ENCODE results near the gene DHTKD1.
"Not testable (repeated sequence)": the region's sequence is repeated elsewhere in the genome, so short reads cannot be mapped to it uniquely, and the experiment has no call there.

Gene DHTKD1

DNA sequence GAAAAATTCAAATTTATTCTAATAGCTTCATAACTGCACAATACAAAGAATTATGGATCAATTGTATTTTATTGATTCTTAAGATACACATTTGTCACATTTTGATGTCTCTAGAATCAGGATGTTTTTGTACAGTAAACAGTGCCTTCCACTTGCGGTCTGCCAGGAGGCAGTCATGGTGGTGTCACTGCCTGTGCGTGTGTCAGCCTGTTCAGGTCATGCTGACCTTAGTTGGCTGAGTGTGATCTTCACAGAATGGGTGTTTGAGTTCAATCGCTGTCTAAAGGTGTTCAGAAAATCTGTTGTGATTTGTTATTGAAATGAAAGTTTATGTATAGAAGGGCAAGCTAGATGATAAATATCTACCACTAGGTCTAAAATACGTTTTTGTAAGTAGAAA, 81.4 kb downstream of the DHTKD1 start:
- DNase-seq (ENCODE audit: low read depth) = no peak

DNA sequence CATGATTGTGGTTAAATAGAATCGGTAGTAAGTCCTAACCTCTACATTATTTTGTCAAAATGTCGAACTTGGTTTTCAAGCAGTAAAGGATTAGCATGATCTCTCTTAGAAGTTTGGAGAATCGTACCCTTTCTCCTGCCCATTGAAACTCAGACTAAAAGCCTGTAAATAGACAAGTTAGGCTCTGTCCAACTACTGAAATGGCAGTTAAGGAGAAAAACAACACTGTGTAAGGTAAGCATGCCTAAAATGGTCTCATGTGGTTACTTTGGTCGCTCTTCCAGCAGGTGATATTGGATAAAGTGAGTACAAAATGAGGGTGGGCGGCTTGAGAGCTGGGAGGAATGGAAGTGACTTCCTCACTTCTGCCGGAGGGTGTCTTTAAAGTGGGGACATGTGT, 85.8 kb downstream of the DHTKD1 start:
- no peak for DNase-seq (ENCODE audit: low read depth)

DNA sequence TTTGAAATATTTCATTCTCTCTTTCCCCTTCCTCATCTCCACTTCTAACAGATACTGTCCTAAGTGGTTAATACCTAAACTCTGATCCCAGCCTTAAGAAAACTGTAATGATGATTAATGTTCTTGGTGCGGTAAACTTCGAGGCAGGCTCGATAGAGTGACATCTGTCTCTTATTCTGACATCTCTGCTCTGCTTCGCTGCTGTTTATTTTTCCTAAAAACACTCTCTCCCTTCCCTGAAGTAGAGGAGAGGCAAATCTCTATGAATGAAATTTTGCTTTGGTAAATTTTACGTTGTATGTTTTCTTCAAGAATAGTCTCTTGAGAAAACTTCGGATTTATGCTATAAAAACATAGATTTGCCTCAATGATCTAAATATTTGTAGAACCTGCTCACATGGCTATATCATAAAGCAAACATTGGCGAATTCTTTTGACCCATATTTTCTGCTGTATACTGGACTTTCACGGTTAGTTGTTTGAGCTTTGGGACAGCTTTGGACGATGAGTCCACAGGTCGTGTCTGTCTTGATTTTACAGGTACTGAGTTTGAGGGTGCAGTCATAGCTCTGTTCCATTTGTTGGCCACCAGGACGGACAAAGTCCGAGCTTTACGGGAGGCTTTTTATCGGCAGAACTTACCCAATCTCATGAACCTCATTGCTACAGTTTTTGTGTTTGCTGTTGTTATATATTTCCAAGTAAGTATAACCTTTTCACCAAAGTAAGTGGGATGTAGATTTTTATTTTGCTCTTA, 87.8 kb downstream of the DHTKD1 start:
- no peak for DNase-seq (ENCODE audit: low read depth)

DNA sequence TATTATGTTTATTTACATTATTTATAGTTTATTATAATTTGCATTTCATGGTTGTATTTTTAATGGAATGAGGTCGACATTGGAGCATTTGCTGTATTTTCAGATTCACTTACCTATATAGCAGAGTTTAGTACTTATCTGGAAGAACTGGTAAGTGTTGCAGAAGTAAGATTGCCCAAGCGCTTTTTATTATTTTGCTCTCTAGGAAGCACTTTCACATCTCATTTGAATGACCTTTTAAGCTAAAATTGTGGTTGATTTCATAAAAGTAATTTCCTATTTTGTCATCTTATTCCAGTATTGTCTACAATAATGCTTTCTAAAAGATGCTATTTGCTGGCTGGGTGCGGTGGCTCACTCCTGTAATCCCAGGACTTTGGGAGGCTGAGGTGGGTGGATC, 89.4 kb downstream of the DHTKD1 start:
- DNase-seq (ENCODE audit: low read depth) = no peak

DNA sequence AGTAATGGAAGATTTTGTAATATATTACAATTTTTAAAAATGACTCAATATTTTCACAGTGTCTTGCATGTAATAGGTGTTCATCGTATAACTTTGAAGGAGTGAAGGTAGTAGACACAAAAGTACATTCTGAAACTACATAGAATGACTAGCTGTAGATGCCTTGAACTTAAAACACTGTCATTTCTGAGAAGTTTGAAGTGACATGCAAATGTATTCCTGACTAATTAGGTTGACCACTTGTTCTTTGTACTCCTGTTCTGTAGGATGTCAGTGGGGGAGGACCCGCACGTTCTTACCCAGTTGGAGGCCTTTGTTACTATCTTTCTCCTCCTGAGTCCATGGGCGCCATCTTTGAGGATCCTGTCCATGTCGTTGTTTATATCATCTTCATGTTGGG, 91.9 kb downstream of the DHTKD1 start:
- DNase-seq (ENCODE audit: low read depth) = no peak

DNA sequence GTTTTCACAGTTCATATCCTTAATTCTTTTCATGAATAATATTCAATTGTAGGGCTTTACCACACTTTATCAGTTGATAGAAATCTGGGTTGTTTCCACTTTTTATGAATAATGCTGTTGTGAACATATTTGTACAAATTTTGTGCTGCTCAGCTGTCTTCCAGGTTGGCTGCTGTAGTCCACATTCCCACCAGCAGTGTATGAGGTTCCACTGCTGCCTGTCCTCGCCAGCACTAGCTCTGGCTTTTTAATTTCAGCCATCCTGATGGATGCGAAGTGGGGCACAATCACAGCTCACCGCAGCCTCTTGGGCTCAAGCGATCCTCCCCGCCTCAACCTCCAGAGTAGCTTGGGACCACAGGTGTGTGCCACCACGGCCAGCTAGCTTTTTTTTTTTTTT, 94.2 kb downstream of the DHTKD1 start:
- DNase-seq (ENCODE audit: low read depth) = no peak

DNA sequence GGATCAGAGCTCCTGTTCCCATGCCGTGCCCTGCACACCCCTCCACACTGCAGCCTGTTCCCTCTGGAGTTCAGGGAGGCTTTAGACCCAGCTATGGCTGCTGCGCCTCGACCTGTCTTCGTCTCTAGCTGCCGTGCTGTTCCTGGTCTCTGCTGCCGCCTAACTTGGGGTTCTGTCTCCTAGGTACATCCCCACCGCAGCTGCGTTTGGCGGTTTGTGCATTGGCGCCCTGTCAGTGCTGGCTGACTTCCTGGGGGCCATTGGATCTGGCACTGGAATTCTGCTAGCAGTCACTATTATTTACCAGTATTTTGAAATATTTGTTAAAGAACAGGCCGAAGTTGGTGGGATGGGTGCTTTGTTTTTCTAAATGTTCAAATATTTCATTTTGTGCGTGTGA, 95.3 kb downstream of the DHTKD1 start:
- DNase-seq (ENCODE audit: low read depth) = no peak

DNA sequence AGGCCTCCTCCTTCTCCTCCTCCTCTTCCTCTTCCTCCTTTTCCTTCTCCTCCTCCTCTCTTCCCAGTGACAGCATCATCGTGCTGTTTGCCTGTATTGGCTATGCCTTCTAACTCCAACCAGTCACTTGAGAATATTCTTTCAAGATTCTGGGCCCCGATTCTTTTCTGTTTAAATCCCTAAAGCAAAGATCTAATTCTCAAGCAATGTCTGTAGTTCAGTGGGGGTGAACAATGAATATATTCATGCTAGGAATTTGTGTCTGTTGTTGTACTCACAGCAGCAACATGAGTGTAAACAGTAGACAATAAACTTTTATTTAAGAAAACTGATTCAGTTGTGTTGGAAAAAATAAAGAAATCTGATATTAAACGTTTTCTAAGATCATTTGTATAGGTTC, 96.3 kb downstream of the DHTKD1 start:
- no peak for DNase-seq (ENCODE audit: low read depth)

DNA sequence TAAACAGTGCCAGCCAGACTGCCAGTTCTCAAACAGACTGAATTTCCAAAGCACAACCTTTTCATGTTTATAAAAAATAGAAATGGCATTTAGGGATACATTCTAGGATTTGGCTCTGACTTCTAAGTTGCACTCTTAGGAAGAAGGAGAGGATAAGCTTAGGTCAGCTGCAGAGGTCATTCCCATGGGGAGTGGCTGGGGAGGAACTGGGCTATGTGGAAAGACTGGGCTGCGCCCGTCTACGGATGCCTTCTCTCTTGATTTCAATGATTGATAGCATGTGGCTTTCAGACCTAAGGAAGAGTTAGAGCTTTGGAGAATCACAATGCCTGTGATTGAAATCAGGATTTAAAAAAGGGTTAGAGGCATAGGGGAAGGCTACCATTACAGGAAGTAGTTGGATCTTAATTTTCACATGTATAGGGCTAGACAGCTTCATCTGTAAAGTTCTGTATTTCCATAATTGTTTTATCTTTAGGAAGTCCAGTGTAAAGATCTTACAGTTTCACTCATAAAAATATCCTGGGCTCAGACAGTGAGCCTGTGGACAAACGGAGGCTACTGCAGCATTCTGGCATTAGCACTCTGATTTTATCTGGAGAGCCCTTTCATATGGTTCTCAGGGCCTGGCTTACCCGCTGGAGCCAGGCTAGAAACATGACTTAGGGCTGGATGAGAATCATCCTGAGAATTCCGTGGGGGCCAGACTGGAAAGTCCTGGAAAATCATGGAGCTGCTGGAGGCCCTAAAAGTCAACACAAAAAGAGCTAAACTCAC, 97.4 kb downstream of the DHTKD1 start:
- DNase-seq (ENCODE audit: low read depth) = no peak

DNA sequence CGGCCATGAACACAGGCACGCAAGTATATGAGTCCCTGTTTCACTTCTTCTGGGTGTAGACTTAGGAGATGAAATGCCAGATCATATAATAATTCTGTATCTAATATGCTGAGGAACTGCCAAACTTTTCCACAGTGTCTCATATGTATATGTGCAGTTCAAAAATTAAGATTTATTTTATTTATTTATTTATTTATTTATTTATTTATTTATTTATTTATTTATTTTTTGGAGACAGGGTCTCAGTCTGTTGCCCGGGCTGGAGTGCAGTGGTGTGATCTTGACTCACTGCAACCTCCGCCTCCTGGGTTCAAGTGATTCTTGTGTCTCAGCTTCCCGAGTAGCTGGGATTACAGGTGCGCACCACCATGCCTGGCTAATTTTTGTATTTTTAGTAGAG, 102.8 kb downstream of the DHTKD1 start:
- not testable (repeated sequence) for DNase-seq (ENCODE audit: low read depth)

Data from stimulated activated CD8-positive, alpha-beta memory T cell treated with anti-CD3 and anti-CD28 coated beads, Interleukin-12 subunit alpha, Interleukin-12 subunit beta, amount 100 ng/mL, for 4 hours (primary cell).